Left cardiac atrium (tissue), 4 donors: Measurements from ENCODE around the gene GTF2H4. TPM values are rescaled to one million over a fixed set of nuclear protein-coding genes. Genes with fewer than 3 reads are reported as not detected.

Source experiments
- ATAC-seq, 2 donors: fragments of 200-7000 bp; cut with Tn5 transposase; one replicate each; pipeline ENCODE4 v1.9.1; 2020; ENCODE audit warnings: mild to moderate bottlenecking in 2 of 2, moderate library complexity in 2 of 2
- DNase-seq: peaks from one replicate; pipeline ENCODE4 v3.0.0-alpha.2; 2020
- intact Hi-C, 2 donors: fragments of 100-400 bp; cut with DNase I; formaldehyde crosslinking; loops; one replicate each; pipeline versions ENCODE4 v1.14.1 to v1.15.1; 2022 to 2023
- total RNA-seq, 2 donors: library from RNA; stranded (reverse); fragmentation: NEBNext Ultra II Directional; extraction: Animal tissue kit (Norgen Biotek cat#: 25700); gene quantifications; one replicate each; pipeline ENCODE4 v1.2.1, GENCODE V29; 2021
- donor health status: DM: no; HTN: yes; CAD: no.
- donor health status: DM: no; HTN: yes; CAD: no; lungs with severe emphysema.
- donor health status: DM: yes; HTN: yes; CAD: no.
- donor health status: Dilated cardiomyopathy.

The GTF2H4 gene
- total RNA-seq, 2 donors from 2014 or later: 24.4 to 25.3 TPM

- intact Hi-C loops: no loop called here
- DNase-seq (no peak), ATAC-seq (peak in 1 of 2 donors; percentile 19)
Measured at GRCh38 chr6:30939473-30939872, 31.5 kb downstream of the GTF2H4 start.

GRCh38 chr6:30940361-30940986 is 32.5 kb downstream of the GTF2H4 start, which contains the start of gene MUCL3:
TSS of gene MUCL3 (plus strand) at chr6:30940973. CDS start at chr6:30941000, 27 bp downstream.
- intact Hi-C loops: no loop called here
- ATAC-seq (no peak), DNase-seq (no peak)

GRCh38 chr6:30942338-30943060 is 34.5 kb downstream of the GTF2H4 start:
- intact Hi-C loops: no loop called here
- ATAC-seq: peak; percentile 83
- DNase-seq: peak; percentile 85

GRCh38 chr6:30944051-30944450 is 36.0 kb downstream of the GTF2H4 start:
- intact Hi-C loops: no loop called here
- no peak for DNase-seq
- ATAC-seq: no peak

- intact Hi-C loops: no loop called here
- ATAC-seq: no peak
- no peak for DNase-seq
Measured at GRCh38 chr6:30945281-30945680, 37.3 kb downstream of the GTF2H4 start.

GRCh38 chr6:30947231-30947630 is 39.2 kb downstream of the GTF2H4 start:
- peak in 1 of 2 donors; percentile 49 for ATAC-seq
- intact Hi-C loops: no loop called here
- no peak for DNase-seq

- intact Hi-C loops: no loop called here
- ATAC-seq (no peak), DNase-seq (no peak)
Measured at GRCh38 chr6:30948811-30949210, 40.8 kb downstream of the GTF2H4 start.

GRCh38 chr6:30951907-30952469 is 44.0 kb downstream of the GTF2H4 start:
- no peak for DNase-seq
- intact Hi-C loops: no loop called here
- no peak for ATAC-seq

GRCh38 chr6:30954631-30955366 is 46.8 kb downstream of the GTF2H4 start:
- ATAC-seq (peak in 1 of 2 donors; percentile 41), DNase-seq (no peak)
- intact Hi-C loops: no loop called here

- intact Hi-C loops: no loop called here
- DNase-seq: peak; percentile 86
- peak; percentile 89 to 92 for ATAC-seq
Measured at GRCh38 chr6:30955367-30956042, 47.5 kb downstream of the GTF2H4 start.

GRCh38 chr6:30957716-30958115 is 49.7 kb downstream of the GTF2H4 start:
- DNase-seq (no peak), ATAC-seq (no peak)
- intact Hi-C loops: no loop called here

- intact Hi-C loops: no loop called here
- ATAC-seq: peak in 1 of 2 donors; percentile 28
- DNase-seq: no peak
Measured at GRCh38 chr6:30960907-30961673, 53.1 kb downstream of the GTF2H4 start.

- intact Hi-C loops: no loop called here
- no peak for DNase-seq
Measured at GRCh38 chr6:30962716-30963115, 54.7 kb downstream of the GTF2H4 start.

GRCh38 chr6:30963641-30964040 is 55.6 kb downstream of the GTF2H4 start:
- DNase-seq: no peak
- ATAC-seq: no peak
- intact Hi-C loops: no loop called here

More at GRCh38 chr6:30962716-30963115, 54.7 kb downstream of the GTF2H4 start:
- no peak for ATAC-seq
